ENCODE results near the gene TAPBPL.
"Not testable (repeated sequence)": the region's sequence is repeated elsewhere in the genome, so short reads cannot be mapped to it uniquely, and the experiment has no call there.

The TAPBPL gene

GRCh38 chr12:6494258-6494743, 42.5 kb downstream of the TAPBPL start:
- no peak for DNase-seq

- DNase-seq, result peak; percentile 19
Observed at GRCh38 chr12:6494968-6495367, 43.1 kb downstream of the TAPBPL start.

GRCh38 chr12:6497291-6497690, 45.4 kb downstream of the TAPBPL start:
- DNase-seq, result not testable (repeated sequence)

- DNase-seq, result no peak
Observed at GRCh38 chr12:6500466-6500865, 48.6 kb downstream of the TAPBPL start.

- no peak for DNase-seq
Observed at GRCh38 chr12:6507102-6507998, 55.5 kb downstream of the TAPBPL start.

- DNase-seq, result no peak
Observed at GRCh38 chr12:6508087-6508486, 56.2 kb downstream of the TAPBPL start.

Measured in HCEC 1CT (cell line).